Right lobe of liver (tissue), 6 donors: ENCODE data around the gene CRNKL1. TPM values are rescaled to one million over a fixed set of nuclear protein-coding genes. Genes with fewer than 3 reads are reported as not detected.
A peak's percentile ranks its signal among the peaks of the same experiment; 100 is the strongest.
"Not testable (repeated sequence)": the region's sequence is repeated elsewhere in the genome, so short reads cannot be mapped to it uniquely, and the experiment has no call there.

ENCODE experiments used
- ATAC-seq, 4 donors: fragments of 200-7000 bp; cut with Tn5 transposase; one replicate each; pipeline ENCODE4 v1.9.1; 2020; ENCODE audit warnings: mild to moderate bottlenecking in 4 of 4, moderate library complexity in 4 of 4
- DNase-seq, 3 donors: peaks; one replicate each; pipeline ENCODE4 v3.0.0-alpha.2; 2020
- H3K27ac ChIP-seq, 3 donors: fragments of 200-600 bp; one replicate each; pipeline ENCODE4 v1.8.0; 2022
- H3K27me3 ChIP-seq, 2 donors: fragments of 200-600 bp; one replicate each; pipeline ENCODE4 v1.8.0; 2022
- H3K36me3 ChIP-seq, 4 donors: fragments of 200-600 bp; sonication (generic) in 1 of 4; one replicate each; pipeline versions ENCODE4 v1.5.1 to v1.8.0; 2017 to 2022; ENCODE audit warnings: control low read depth in 1 of 4
- H3K4me1 ChIP-seq, 4 donors: fragments of 200-600 bp; sonication (generic) in 1 of 4; one replicate each; pipeline versions ENCODE4 v1.5.1 to v1.8.0; 2017 to 2022; ENCODE audit warnings: control low read depth in 1 of 4
- H3K4me3 ChIP-seq, 3 donors: fragments of 200-600 bp; one replicate each; pipeline ENCODE4 v1.8.0; 2022
- H3K9me3 ChIP-seq, 4 donors: fragments of 200-600 bp; sonication (generic) in 1 of 4; one replicate each; pipeline versions ENCODE4 v1.5.1 to v1.8.0; 2017 to 2022; ENCODE audit warnings: control low read depth in 1 of 4
- CTCF ChIP-seq, 4 donors: fragments of 200-600 bp in 3 of 4; fragments of 450-650 bp in 1 of 4; IDR thresholded peaks; one replicate each; pipeline versions ENCODE4 v1.5.1 to v1.8.0; 2016 to 2022; ENCODE audit warnings: antibody characterized with exemption in 4 of 4, mild to moderate bottlenecking in 2 of 4
- POLR2A ChIP-seq: fragments of 450-650 bp; IDR thresholded peaks from one replicate; pipeline ENCODE4 v1.6.1; 2017; ENCODE audit warnings: antibody characterized with exemption, mild to moderate bottlenecking
- WGBS: methylation state at CpG from one replicate; pipeline ENCODE4 v1.1.6; 2018; ENCODE audit warnings: low coverage, low lambda C conversion rate; ENCODE audit not compliant: insufficient coverage; ENCODE audit errors: missing lambda C conversion rate; 5-methylcytosine and 5-hydroxymethylcytosine counted together
- intact Hi-C, 2 donors: fragments of 100-400 bp; cut with DNase I; formaldehyde crosslinking; loops; one replicate each; pipeline versions ENCODE4 v1.11.2 to v1.14.1; 2022
- total RNA-seq, 6 experiments: library from RNA; depleted of rRNA in 2 of 6; stranded (reverse); fragments of >200 nt in 2 of 6; fragmentation: NEBNext Ultra II Directional in 3 of 6; extraction: Animal tissue kit (Norgen Biotek cat#: 25700) in 3 of 6; gene quantifications; one replicate each; pipeline versions ENCODE4 v1.1.0 to v1.2.4, GENCODE V29; 2016 to 2023
- donor health status: DM: no; HTN: yes; CAD: no.
- donor health status: DM: no; HTN: no; CAD: no.
- donor health status: DM: no; HTN: no; CAD: no.
- donor health status: DM: no; HTN: yes; CAD: no.
- donor health status: DM: no; HTN: yes; CAD: no.

CRNKL1 gene
- total RNA-seq, 6 experiments from 2014 or later, result 5.5 to 13.2 (median 7.2) TPM

DNA sequence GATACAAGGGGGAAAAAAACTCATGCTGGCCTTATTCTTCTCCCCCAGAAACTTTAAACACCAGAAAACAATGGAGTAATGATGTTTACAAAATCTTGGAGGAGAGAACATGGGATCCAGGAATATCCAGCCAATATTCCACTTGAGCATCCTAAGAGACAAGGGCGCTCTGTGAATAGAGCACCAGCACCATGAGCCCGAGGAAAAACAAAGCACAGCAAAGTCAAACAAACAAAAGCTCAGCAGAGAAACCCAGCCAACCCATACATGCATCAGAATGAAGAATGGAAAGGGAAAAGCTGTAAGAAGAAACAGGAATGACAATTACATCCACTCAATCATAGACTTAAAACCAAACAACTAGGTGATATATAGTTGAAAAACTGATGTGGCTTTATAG is 39.7 kb downstream of the CRNKL1 start:
- no peak overlapping the region for H3K4me3 ChIP-seq
- no peak overlapping the region for H3K27ac ChIP-seq
- intact Hi-C loops, result no loop called here
- DNase-seq (no peak), ATAC-seq (no peak)
- H3K27me3 ChIP-seq, result no peaks in the 10 kb centered on the region
- no peak for TF ChIP-seq POLR2A
- TF ChIP-seq CTCF (IDR thresholded peaks at IDR 0.05), result no peak
- H3K4me1 ChIP-seq, result peaks cover 0 to 25% (median 10%) of the 10 kb centered on the region in 4 donors
- no peaks in the 10 kb centered on the region for H3K9me3 ChIP-seq
- no peaks in the 10 kb centered on the region for H3K36me3 ChIP-seq
- WGBS, result 67% methylated on average over 2 of the region's 2 CpGs

- DNase-seq (no peak), ATAC-seq (peak; percentile 83 to 92 (median 86))
- TF ChIP-seq CTCF (IDR thresholded peaks at IDR 0.05), result no peak
- TF ChIP-seq POLR2A, result no peak
- Histone ChIP-seq H3K9me3 (no peaks in the 10 kb centered on the region), H3K4me3 (no peak overlapping the region), H3K4me1 (peaks cover 0 to 21% (median 8%) of the 10 kb centered on the region in 4 donors), H3K27ac (peak overlapping the region; percentile 66 to 85 (median 82)), H3K27me3 (no peaks in the 10 kb centered on the region), H3K36me3 (no peaks in the 10 kb centered on the region)
- intact Hi-C loops, result no loop called here
- 5% methylated on average over 4 of the region's 4 CpGs for WGBS
Measured at GRCh38 chr20:20010639-20011500, 41.4 kb downstream of the CRNKL1 start.

DNA sequence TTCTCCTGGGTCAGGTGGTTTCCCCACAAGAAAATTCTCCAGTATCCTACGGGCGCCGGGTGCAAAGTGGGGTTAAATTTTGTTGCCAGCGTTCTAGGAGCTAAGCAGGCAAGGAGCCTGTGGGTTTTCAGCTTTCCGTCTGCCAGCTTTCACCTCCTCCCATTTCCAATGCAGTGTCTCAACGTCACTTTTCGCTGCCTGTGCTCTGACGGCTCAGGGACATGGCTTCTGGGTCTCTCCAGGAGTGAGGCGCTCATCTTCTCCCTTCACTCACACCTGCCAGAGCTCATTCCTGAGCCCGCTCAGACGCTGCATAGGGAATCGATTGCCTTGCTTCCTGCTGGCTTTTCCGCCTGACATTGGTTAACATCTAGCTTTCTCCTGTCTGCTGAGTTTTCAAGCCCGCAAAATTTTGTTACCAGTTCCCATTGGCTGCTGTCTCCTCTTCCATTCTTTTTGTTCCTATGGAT is 42.4 kb downstream of the CRNKL1 start:
- intact Hi-C loops, result no loop called here
- H3K36me3 ChIP-seq, result no peaks in the 10 kb centered on the region
- no peaks in the 10 kb centered on the region for H3K27me3 ChIP-seq
- H3K27ac ChIP-seq, result peak overlapping the region; percentile 66 to 85 (median 82)
- H3K9me3 ChIP-seq, result no peaks in the 10 kb centered on the region
- H3K4me3 ChIP-seq, result peak overlapping the region in 1 of 3 donors; percentile 32
- ATAC-seq (peak; percentile 72 to 87 (median 80)), DNase-seq (peak in 1 of 3 donors; percentile 45)
- 20% methylated on average over 11 of the region's 14 CpGs for WGBS
- TF ChIP-seq CTCF (IDR thresholded peaks at IDR 0.05) (no peak), POLR2A (no peak)
- H3K4me1 ChIP-seq, result peaks cover 0 to 21% (median 7%) of the 10 kb centered on the region in 4 donors

- Histone ChIP-seq H3K4me3 (no peak overlapping the region), H3K36me3 (no peaks in the 10 kb centered on the region), H3K9me3 (no peaks in the 10 kb centered on the region), H3K27me3 (no peaks in the 10 kb centered on the region), H3K27ac (no peak overlapping the region), H3K4me1 (peaks cover 0 to 31% (median 12%) of the 10 kb centered on the region in 4 donors)
- DNase-seq, result no peak
- intact Hi-C loops, result no loop called here
- TF ChIP-seq POLR2A (no peak), CTCF (IDR thresholded peaks at IDR 0.05) (no peak)
- WGBS, result 42% methylated on average over 6 of the region's 7 CpGs
- peak in 1 of 4 donors; percentile 14 for ATAC-seq
Measured at GRCh38 chr20:20005342-20005741, 46.9 kb downstream of the CRNKL1 start.

GRCh38 chr20:20003955-20004322 is 48.3 kb downstream of the CRNKL1 start:
- H3K4me3 ChIP-seq, ATAC-seq, H3K9me3 ChIP-seq, H3K36me3 ChIP-seq, DNase-seq, intact Hi-C loops, H3K27me3 ChIP-seq: not testable (repeated sequence)
- 52% methylated on average over 4 of the region's 6 CpGs for WGBS
- H3K27ac ChIP-seq, result peak overlapping the region in 2 of 3 donors; percentile 20 to 55
- peaks cover 0 to 32% (median 12%) of the 10 kb centered on the region in 4 donors for H3K4me1 ChIP-seq
